Measurements from ENCODE around the gene WASF2. TPM values are rescaled to one million over a fixed set of nuclear protein-coding genes. Genes with fewer than 3 reads are reported as not detected.

WASF2 gene
- total RNA-seq, 1 experiment from 2014 or later: 134 TPM

- POLR2A ChIA-PET (ENCODE audit: unreplicated experiment): interaction anchor here (0.7 kb wide), 1 partner anchor 30 kb away, joined by 4 read pairs; no protein-coding TSS in a partner anchor
Measured at GRCh38 chr1:27527223-27527889, 37.4 kb upstream of the WASF2 start.

DNA sequence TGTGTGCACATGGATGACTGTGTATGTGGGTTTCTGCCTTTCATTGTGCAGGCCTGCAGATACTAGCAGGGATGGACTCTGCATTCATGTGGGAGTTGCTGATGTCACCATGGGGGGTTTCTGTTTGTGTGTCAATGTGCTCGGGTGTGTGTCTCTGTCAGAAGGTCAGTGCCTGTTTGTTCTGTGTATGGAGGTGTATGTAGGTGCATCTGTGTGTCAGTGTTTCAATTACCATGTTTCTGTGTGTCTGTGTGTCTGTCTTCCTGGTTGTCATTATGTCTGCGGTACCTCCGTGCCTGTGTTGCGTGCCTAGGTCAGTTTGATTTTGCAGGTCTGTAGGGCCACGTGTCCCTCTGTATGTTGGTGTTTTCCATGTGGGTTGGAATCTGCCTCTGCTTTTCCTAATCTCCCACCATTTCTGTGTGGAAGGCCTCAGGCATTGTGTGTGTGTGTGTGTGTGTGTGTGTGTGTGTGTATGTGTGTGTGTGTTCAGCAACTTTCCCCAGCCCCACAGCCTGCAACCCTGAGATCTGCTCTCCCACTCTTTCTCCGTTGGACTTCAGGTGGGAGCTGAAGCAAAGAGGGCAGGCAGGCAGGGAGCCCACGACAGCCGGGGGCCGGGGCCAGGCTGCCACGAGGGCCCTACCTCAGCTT lies 36.7 kb upstream of the WASF2 start:
- Histone ChIP-seq H3F3A (ENCODE audit: insufficient read depth, low read depth) (0 out of 2 replicates have a peak, but pooled peaks cover 11% of the 10 kb centered on the region), H3K9me3 (ENCODE audit: insufficient read depth, low read depth) (no peaks in the 10 kb centered on the region), H3K4me1 (replicated peaks; ENCODE audit: insufficient read depth) (no peaks in the 10 kb centered on the region), H3K79me2 (ENCODE audit: low read depth) (no peaks in the 10 kb centered on the region), H3K4me2 (no peak overlapping the region), H3K9me2 (ENCODE audit: insufficient read depth) (no peaks in the 10 kb centered on the region), H3K27me3 (ENCODE audit: insufficient read depth, low read depth) (no peaks in the 10 kb centered on the region), H3K36me3 (ENCODE audit: low read depth) (no peaks in the 10 kb centered on the region), H3K27ac (no peak overlapping the region), H2AFZ (no peak overlapping the region), H3K4me3 (no peak overlapping the region), H4K20me1 (ENCODE audit: insufficient read depth) (no peaks in the 10 kb centered on the region)
- intact Hi-C loops (cut with micrococcal nuclease; ENCODE audit: unreplicated experiment): loop anchor here (5.0 kb wide), 1 partner anchor 34 kb away; the partner anchor contains the start of gene WASF2
- ChIA-PET CTCF (no interaction called here), POLR2A (ENCODE audit: unreplicated experiment) (no interaction called here)
- TSS peak; percentile 11 for BruUV-seq (replicated peaks)
- no peak for DNase-seq
- TF ChIP-seq, protein P1, sequence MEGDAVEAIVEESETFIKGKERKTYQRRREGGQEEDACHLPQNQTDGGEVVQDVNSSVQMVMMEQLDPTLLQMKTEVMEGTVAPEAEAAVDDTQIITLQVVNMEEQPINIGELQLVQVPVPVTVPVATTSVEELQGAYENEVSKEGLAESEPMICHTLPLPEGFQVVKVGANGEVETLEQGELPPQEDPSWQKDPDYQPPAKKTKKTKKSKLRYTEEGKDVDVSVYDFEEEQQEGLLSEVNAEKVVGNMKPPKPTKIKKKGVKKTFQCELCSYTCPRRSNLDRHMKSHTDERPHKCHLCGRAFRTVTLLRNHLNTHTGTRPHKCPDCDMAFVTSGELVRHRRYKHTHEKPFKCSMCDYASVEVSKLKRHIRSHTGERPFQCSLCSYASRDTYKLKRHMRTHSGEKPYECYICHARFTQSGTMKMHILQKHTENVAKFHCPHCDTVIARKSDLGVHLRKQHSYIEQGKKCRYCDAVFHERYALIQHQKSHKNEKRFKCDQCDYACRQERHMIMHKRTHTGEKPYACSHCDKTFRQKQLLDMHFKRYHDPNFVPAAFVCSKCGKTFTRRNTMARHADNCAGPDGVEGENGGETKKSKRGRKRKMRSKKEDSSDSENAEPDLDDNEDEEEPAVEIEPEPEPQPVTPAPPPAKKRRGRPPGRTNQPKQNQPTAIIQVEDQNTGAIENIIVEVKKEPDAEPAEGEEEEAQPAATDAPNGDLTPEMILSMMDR (conservative IDR thresholded peaks at IDR 0.05): no peak
- TF ChIP-seq EZH2 (IDR thresholded peaks at IDR 0.05; ENCODE audit: low read depth): no peak

More at GRCh38 chr1:27527223-27527889, 37.4 kb upstream of the WASF2 start:
- CTCF ChIA-PET: interaction anchor here (0.7 kb wide), 1 partner anchor 11 kb away, joined by 3 read pairs; no protein-coding TSS in a partner anchor
- Histone ChIP-seq H3K4me2 (peak overlapping the region; percentile 79), H3K9me3 (ENCODE audit: insufficient read depth, low read depth) (no peaks in the 10 kb centered on the region), H4K20me1 (ENCODE audit: insufficient read depth) (no peaks in the 10 kb centered on the region), H3K4me1 (replicated peaks; ENCODE audit: insufficient read depth) (no peaks in the 10 kb centered on the region), H3K27me3 (ENCODE audit: insufficient read depth, low read depth) (no peaks in the 10 kb centered on the region), H3K4me3 (peak overlapping the region; percentile 49; the same call in 1 of the 2 replicates), H2AFZ (no peak overlapping the region), H3K79me2 (ENCODE audit: low read depth) (no peaks in the 10 kb centered on the region), H3F3A (ENCODE audit: insufficient read depth, low read depth) (0 out of 2 replicates have a peak, but pooled peaks cover 11% of the 10 kb centered on the region), H3K36me3 (ENCODE audit: low read depth) (no peaks in the 10 kb centered on the region), H3K27ac (no peak overlapping the region), H3K9me2 (ENCODE audit: insufficient read depth) (no peaks in the 10 kb centered on the region)
- DNase-seq: no peak
- BruUV-seq (replicated peaks): no TSS peak
- intact Hi-C loops (cut with micrococcal nuclease; ENCODE audit: unreplicated experiment): loop anchor here (5.0 kb wide), 1 partner anchor 35 kb away; the partner anchor contains the start of gene WASF2
- TF ChIP-seq, protein P1 (conservative IDR thresholded peaks at IDR 0.05): no peak

DNA sequence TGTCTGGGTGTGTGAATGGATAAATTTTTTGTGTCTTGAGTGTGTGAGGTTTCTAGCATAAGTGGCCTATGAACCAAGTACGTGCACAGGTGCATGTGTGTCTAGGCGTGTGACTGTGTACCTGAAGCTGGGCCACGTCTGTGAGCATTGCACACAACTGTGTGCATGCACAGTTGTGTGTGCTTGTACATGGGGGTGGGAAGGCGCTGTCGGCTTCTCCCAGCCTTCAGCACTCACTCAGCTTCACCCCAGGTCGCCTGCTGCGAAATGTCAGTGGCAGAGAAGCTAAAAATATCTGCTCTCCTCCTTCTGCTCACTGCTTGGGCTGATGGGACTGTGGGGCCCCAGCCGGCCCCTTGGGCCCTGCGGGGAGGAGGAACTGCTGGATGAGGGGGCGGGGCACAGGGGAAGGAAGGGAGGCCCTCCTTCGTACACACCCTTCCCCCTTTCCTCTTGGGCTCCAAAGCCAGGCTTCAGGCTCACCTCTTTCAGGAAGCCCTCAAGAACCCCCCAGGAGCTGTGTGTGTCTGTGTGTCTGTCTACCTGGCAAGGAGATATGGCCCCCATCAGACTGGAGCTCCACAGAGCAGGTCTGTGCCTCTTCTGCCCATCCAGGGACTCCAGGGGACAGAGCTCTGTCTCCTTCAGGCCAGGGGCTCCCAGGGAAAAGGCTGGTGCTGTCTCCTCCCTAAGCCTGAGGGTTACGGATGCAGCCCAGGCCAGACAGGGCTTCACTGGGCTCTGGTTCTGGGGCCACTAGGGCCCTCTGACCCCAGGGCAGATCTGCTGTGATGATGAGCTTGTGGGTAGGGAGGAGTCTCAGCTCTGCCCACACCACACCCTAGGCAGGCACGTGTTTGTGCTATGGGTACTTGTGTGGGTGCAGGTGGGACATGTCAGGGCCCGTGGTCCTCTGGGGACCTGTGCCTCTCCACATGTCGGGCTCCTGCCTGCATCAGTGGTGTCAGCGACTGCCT lies 35.6 kb upstream of the WASF2 start:
- TF ChIP-seq EZH2 (IDR thresholded peaks at IDR 0.05; ENCODE audit: low read depth): no peak
- TF ChIP-seq, protein P1 (conservative IDR thresholded peaks at IDR 0.05): no peak
- ChIA-PET CTCF (interaction anchor here (0.6 kb wide), 1 partner anchor 54 kb away, joined by 4 read pairs; no protein-coding TSS in a partner anchor), POLR2A (ENCODE audit: unreplicated experiment) (interaction anchor here (0.7 kb wide), 2 partner anchors 31 to 38 kb away, joined by 3 read pairs; no protein-coding TSS in a partner anchor)
- H3K27me3 ChIP-seq (ENCODE audit: insufficient read depth, low read depth): no peaks in the 10 kb centered on the region
- H3K4me1 ChIP-seq (replicated peaks; ENCODE audit: insufficient read depth): no peaks in the 10 kb centered on the region
- DNase-seq: peak in 1 of 2 experiments; percentile 38
- no peaks in the 10 kb centered on the region for H4K20me1 ChIP-seq (ENCODE audit: insufficient read depth)
- no peak overlapping the region for H3K27ac ChIP-seq
- no TSS peak for BruUV-seq (replicated peaks)
- 0 out of 2 replicates have a peak, but pooled peaks cover 11% of the 10 kb centered on the region for H3F3A ChIP-seq (ENCODE audit: insufficient read depth, low read depth)
- H3K36me3 ChIP-seq (ENCODE audit: low read depth): no peaks in the 10 kb centered on the region
- H3K9me3 ChIP-seq (ENCODE audit: insufficient read depth, low read depth): no peaks in the 10 kb centered on the region
- intact Hi-C loops (cut with micrococcal nuclease; ENCODE audit: unreplicated experiment): loop anchor here (5.0 kb wide), 1 partner anchor 33 kb away; the partner anchor contains the start of gene WASF2
- H3K4me2 ChIP-seq: no peak overlapping the region
- no peaks in the 10 kb centered on the region for H3K79me2 ChIP-seq (ENCODE audit: low read depth)
- no peaks in the 10 kb centered on the region for H3K9me2 ChIP-seq (ENCODE audit: insufficient read depth)
- no peak overlapping the region for H2AFZ ChIP-seq
- no peak overlapping the region for H3K4me3 ChIP-seq

Measured in PC-9 (cell line).